HepG2 (cell line): ENCODE data around the gene EFEMP2. TPM values are rescaled to one million over a fixed set of nuclear protein-coding genes. Genes with fewer than 3 reads are reported as not detected.
A peak's percentile ranks its signal among the peaks of the same experiment; 100 is the strongest.

ENCODE experiments used
- ARID4A ChIP-seq: sonication (generic); formaldehyde crosslinking; IDR thresholded peaks from 2 replicates; pipeline ENCODE4 v1.5.0; 2020; ENCODE audit warnings: mild to moderate bottlenecking, missing genetic modification reagents, borderline replicate concordance
- HMG20B ChIP-seq: conservative IDR thresholded peaks from 2 replicates; pipeline ENCODE4 v1.6.1; 2016; ENCODE audit warnings: missing genetic modification reagents, missing compliant biosample characterization
- KMT2A ChIP-seq: sonication (generic); formaldehyde crosslinking; IDR thresholded peaks from 2 replicates; pipeline ENCODE4 v1.4.0; 2020; ENCODE audit warnings: missing genetic modification reagents
- NR0B2 ChIP-seq: sonication (generic); formaldehyde crosslinking; IDR thresholded peaks from 2 replicates; pipeline ENCODE4 v1.4.0; 2020; ENCODE audit warnings: mild to moderate bottlenecking, missing genetic modification reagents
- TFAP4 ChIP-seq: sonication (generic); IDR thresholded peaks from 2 replicates; pipeline ENCODE4 v1.6.1; 2016; ENCODE audit warnings: low read depth, borderline replicate concordance
- ZBTB40 ChIP-seq, 2 experiments: fragments of 450-650 bp in 1 of 2; sonication (generic) in 1 of 2; formaldehyde crosslinking in 1 of 2; IDR thresholded peaks; 2 replicates each; pipeline versions ENCODE4 v1.6.1 to v1.8.0; 2016 to 2022; ENCODE audit warnings: antibody characterized with exemption in 1 of 2, mild to moderate bottlenecking in 1 of 2, missing genetic modification reagents in 1 of 2
- ZBTB43 ChIP-seq: sonication (generic); formaldehyde crosslinking; conservative IDR thresholded peaks from 2 replicates; pipeline ENCODE4 v1.4.0; 2020; ENCODE audit warnings: missing genetic modification reagents
- ZFP41 ChIP-seq: sonication (generic); formaldehyde crosslinking; IDR thresholded peaks from 2 replicates; pipeline ENCODE4 v1.4.0; 2020; ENCODE audit warnings: mild to moderate bottlenecking, missing genetic modification reagents, borderline replicate concordance
- ZMAT3 ChIP-seq: sonication (generic); formaldehyde crosslinking; conservative IDR thresholded peaks from 2 replicates; pipeline ENCODE4 v1.7.0; 2021; ENCODE audit warnings: missing genetic modification reagents
- ZNF124 ChIP-seq: sonication (generic); formaldehyde crosslinking; IDR thresholded peaks from 2 replicates; pipeline ENCODE4 v1.4.0; 2020; ENCODE audit warnings: missing genetic modification reagents
- ZNF709 ChIP-seq: sonication (generic); formaldehyde crosslinking; IDR thresholded peaks from 2 replicates; pipeline ENCODE4 v1.5.0; 2020; ENCODE audit warnings: mild to moderate bottlenecking, missing genetic modification reagents
- polyA plus RNA-seq, 8 experiments: library from polyadenylated mRNA; depleted of rRNA in 3 of 8; stranded (reverse) in 7 of 8; unstranded in 1 of 8; fragments of >200 nt; fragmentation: Illumina TruSeq in 4 of 8; extraction: Trizol in 4 of 8; gene quantifications; 2 replicates each; pipeline versions ENCODE4 v1.2.1 to v1.2.3, GENCODE V29; 2011 to 2016; ENCODE audit warnings: low read depth in 4 of 8, missing spikeins in 1 of 8, mixed read lengths in 1 of 8; ENCODE audit not compliant: insufficient read depth in 1 of 8
- total RNA-seq, 5 experiments: library from RNA; depleted of rRNA; stranded (reverse); fragments of >200 nt; fragmentation: Illumina TruSeq; extraction: Trizol; gene quantifications; 2 replicates each; pipeline ENCODE4 v1.2.3, GENCODE V29; 2016; ENCODE audit warnings: low read depth in 1 of 5

Gene EFEMP2
- total and polyA plus RNA-seq, 2 of the 13 experiments (the other 11 are each of a cell fraction or from before 2014, with no cell fraction given): 7.4 to 29.7 TPM

GRCh38 chr11:65900125-65900898 is 27.7 kb upstream of the EFEMP2 start, which contains the start of gene FOSL1 (continued):
- TF ChIP-seq ZBTB40 (IDR thresholded peaks at IDR 0.05) (no peak), ZBTB40 (CRISPR knock-in tag; IDR thresholded peaks at IDR 0.05) (0 out of 2 replicates have a peak, but pooled peaks have one; percentile 44), ZBTB43 (CRISPR knock-in tag) (no peak; the same call in 1 of the 2 replicates), ARID4A (peak; percentile 89), HMG20B (CRISPR knock-in tag) (no peak), NR0B2 (no peak), ZFP41 (CRISPR knock-in tag) (no peak), ZMAT3 (CRISPR knock-in tag) (no peak), KMT2A (CRISPR knock-in tag) (peak; percentile 37; the same call in 1 of the 2 replicates), ZNF709 (CRISPR knock-in tag) (no peak), ZNF124 (CRISPR knock-in tag) (no peak), TFAP4 (peak; percentile 83; the same call in 1 of the 2 replicates)
